Activated CD8-positive, alpha-beta memory T cell treated with anti-CD3 and anti-CD28 coated beads for 1 hour (primary cell): Measurements from ENCODE around the gene PTPRO.

Experiments
- DNase-seq, 2 donors: peaks; one replicate each; pipeline ENCODE4 v3.0.0-alpha.2; 2020; ENCODE audit warnings: low read depth in 1 of 2; ENCODE audit errors: extremely low read depth in 1 of 2

Gene PTPRO

DNA sequence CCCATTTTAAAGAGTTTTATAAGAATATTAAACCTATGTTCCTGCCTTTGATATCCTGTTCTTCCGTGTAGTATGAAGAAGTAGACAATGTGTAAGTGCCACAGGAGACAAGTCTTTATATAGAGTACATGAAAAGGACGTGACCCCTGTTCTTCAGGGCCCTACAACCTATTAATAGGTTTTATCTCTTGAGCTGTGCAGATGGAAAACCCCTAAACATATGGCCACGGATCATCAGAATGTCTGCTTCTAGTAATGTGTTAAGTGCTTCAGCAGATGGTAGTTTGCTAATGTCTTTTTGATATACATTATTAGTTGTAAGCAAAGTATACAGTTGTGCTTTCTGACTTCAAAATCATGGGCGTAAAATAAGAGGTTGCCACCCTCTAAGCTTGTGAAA, 228.5 kb downstream of the PTPRO start:
- DNase-seq = no peak

DNA sequence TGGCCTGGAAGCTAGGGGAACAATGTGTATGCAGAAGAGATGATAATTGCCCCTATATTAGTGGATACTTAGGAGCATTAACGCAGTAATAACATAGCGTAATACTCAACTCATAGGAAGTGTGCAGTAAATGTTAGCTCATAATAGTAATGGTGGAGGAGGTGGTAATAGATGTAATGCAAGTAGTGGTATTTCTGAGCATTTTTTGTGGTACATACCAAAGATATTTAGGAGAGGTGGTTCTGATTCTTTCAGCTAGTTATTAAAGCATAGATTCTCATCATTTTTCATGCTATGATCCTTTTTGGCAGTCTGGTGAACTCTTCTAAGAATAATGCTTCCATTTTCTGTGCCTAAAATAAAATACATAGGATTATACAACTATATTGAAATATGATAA, 233.1 kb downstream of the PTPRO start:
- no peak for DNase-seq

DNA sequence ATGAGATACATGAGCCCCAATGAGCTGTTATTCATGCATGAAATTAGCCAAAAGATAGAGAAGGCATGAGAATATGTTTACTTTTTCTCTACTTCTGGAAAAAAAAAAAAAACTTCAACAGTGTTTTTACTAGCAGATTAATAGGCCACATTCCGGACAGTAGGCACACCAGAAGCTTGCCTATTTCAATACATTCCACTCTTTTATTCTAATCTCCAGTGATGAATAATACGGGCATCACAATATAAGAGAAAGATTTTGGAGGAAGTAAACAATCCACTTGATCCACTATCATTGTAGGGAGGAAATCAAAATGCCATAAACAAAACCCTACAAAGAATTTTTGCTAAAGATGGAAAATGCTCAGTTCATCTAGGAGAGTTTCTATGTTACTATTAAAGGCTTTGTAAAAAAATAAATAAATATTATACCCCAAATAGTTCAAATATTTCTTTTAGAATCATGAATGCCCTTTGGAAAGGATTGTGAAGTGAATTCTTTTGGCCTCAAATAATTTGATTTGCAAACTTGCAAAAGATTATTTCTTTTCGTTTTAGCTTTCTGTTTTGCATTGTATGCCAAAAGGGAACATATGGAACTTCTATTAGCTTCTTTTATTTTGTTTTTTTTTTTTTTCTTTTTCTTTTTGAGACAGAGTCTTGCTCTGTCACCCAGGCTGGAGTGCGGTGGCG, 234.2 kb downstream of the PTPRO start:
- DNase-seq = no peak

DNA sequence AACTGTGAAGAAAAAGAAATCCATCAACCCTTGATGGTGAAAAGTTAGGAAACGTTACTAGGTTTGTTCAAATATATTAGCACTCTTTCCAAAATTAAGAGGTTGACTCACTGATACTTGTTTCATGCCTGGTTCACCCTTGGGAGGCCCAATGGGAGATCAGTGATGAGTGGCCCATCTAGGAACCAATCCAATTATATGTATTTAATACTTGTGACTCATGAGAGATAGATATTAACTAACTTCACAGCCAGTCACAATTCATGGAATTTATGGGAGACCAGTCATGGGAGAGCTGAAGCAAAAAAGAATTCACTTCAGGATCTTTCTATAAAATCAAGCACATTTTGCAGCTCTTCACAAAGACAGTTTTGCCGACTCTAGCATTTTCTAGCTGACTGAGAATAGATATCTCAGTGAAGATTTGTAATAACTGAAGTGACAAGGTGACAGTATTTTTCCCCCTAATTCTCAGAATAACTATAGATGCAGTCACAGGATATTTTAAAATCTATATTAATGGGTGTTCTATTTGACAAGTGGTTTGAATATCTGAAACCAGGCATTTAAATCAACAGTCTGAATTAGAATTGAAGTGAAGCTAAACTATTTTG, 236.7 kb downstream of the PTPRO start:
- DNase-seq = no peak

DNA sequence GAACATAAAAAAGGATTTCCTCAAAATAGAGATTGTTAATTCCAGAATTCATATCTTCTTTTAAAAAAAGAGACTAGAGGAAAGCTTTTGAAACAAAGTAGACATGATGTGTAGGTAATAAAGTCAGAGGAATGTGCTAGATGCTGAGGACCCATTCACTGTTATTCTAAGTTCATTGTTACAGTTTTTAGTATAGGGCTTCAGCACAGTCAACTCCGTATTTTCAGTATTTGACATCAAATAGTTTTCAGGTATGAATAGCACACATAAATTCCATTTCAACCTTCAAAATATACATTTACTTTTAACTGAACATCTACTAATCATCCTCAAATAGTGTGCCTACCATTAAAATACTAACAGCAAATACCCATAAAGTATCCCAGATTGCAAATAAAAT, 239.1 kb downstream of the PTPRO start:
- no peak for DNase-seq

DNA sequence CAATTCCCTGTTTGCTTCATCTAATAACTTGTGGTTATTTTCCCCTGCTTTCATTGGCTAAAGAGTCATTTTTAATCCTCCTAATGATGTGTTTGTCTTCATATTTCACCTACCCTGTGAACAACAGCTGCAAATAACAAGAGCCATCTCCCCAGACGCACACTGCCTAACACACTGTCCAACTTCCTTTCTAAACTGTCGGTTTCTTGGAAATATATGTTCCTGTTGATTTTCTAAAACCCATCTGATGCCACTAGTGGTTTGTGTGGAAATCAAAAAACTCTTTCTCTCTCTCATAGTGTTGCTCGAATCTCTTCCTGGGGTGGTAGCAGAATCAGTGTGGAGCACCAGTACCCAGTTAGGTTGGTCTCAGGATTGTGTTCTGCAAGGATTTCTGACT, 240.0 kb downstream of the PTPRO start:
- no peak for DNase-seq

DNA sequence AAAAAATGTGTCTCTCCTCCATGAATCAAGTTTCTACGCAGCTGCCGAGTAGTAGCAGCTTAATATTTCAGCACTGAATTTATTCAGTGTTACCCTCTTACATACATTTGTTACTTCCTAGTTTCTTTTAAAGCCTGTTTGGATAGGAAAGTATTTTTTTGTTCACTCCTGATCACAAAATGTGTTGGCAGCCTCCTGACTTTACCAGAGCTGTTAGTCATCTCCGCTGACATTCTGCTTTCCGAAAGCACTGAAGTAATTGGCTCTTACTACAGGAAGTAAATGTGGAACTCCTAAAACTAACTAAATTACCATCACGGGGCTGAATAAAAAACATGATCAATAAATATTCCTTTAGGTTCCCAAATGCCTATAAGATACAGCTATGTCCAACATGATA, 241.4 kb downstream of the PTPRO start:
- DNase-seq = no peak

DNA sequence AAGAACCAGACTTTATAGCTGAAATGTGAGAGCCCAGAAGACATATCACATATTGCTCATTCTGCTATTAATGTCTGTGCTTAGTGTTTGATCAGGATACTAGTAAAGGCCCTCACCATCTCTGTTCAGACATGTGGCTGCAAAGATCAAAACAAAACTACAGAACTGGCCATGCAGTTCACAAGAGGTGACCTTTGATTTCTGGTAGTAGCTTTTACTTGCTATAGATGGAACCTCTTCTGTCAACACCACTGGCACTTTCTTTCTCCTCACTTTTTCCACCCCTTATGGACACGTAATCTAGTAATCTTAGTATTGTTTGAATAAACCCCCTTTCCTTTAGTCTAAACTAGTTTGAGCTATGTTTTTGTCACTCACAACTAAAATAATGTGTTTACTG, 252.0 kb downstream of the PTPRO start:
- DNase-seq = no peak

DNA sequence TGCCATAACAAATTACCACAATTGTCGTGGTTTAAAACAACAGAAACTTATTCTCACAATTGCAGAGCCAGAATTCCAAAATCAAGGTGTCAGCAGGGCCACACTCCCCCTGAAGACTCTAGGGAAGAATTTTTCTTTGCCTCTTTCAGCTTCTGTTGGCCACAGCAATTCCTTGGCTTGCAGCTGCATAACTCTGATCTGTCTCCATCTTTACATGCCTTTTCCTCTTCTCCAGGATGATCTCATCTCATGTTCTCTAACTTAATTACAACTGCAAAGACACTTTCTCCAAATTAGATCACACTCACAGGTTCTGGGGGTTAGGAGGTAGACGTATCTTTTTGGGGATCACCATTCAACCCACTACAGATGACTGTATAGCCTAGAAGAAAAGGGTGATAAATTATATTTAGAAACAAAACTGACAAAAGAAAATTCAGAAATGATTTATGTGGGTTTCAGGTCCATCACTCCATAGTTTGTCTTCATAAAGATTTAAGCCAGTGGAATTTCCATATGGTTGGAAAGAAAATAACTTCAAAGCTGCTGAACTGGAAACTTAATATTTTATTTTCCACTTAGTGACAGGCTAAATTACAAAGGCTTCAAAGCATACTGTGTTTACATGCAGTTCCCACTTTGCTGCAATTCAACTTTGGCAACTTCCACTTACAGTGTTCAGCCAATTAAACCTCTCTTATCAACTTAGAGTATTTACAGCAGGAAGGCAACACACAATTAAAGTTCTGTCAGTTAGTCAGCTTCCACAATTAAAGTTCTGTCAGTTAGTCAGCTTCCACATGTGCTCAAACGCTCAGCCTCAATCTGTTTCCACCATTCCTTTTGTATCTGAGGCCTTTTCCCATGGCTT, 253.6 kb downstream of the PTPRO start:
- DNase-seq = no peak

DNA sequence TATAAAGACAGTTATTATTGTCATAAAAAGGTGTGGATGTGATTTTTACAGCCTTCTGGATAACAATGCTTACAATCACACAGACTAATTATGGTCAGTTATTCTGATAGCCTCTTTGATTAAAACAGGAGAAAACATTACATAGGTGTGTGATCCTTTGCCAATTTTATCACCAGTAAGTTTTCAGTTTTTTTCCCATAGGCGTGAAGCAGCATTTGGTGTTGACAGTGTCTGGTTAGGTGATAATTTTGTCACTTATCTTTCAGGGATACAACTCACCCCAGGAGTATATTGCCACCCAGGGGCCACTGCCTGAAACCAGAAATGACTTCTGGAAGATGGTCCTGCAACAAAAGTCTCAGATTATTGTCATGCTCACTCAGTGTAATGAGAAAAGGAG, 258.1 kb downstream of the PTPRO start:
- no peak for DNase-seq

DNA sequence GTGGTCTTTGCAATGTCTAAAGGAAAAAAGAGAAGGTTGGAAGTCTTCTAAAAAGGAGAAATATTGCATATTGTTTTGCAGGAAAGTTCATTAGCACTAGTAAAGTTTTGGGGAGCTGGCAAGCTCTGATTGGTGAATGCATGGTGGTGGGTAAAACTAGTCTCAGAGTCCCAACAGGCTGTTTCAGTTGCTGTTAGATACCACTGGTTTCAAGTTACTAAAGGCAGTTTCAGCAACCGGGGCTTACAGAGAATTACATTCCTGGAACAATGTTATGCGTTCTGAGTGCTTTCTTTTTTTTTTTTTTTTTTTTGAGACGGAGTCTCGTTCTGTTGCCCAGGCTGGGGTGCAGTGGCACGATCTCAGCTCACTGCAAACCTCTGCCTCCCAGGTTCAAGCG, 258.7 kb downstream of the PTPRO start:
- no peak for DNase-seq

DNA sequence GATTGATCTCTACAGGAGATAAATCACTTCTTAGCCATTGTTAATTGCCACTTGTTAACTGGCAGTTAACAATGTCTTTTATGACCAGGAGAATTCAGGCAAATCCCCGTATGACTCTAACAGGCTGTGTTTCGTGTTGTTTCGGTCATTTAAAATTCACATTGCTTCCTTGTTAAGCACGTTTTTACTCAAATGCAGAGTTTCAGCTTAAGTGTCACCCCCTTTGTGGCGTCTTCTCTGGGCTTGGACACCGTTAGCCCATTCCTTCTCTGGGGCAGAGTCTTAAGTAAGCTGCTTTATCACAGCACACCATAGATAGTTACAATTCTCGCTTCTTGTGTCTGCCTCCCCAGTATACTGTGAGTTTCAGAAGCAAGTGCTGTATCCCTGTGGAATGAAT, 261.5 kb downstream of the PTPRO start:
- no peak for DNase-seq

DNA sequence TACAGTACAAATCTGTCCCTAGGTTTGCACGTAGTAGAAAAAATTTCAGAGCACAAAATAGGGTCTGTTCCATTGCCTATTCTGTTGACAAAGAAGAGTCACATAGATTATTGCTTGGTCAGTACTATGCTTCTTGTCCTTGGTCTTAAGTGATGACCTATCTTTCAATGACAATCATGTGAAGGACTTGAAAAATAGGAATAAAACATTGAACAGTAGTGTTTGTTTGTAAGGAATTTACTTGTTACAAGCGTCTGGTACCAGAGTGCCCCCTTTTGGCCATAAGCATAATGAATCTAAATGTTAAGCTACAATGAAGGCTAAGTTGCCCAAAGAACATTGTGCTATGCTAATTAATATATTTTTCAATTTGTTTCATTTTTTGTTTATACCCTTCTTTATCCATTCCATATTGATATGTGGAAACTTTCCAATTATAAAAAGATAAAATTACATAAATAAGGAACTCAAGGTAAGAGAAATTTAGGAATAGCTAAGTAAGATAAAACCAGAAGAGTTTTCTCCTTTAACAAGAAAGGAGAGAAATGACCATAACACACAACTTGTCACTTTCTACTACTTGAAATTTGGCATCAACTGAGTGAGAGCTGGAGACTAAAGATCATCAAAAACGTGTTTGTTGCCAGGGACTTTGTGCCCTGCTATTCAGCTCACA, 262.2 kb downstream of the PTPRO start:
- no peak for DNase-seq

DNA sequence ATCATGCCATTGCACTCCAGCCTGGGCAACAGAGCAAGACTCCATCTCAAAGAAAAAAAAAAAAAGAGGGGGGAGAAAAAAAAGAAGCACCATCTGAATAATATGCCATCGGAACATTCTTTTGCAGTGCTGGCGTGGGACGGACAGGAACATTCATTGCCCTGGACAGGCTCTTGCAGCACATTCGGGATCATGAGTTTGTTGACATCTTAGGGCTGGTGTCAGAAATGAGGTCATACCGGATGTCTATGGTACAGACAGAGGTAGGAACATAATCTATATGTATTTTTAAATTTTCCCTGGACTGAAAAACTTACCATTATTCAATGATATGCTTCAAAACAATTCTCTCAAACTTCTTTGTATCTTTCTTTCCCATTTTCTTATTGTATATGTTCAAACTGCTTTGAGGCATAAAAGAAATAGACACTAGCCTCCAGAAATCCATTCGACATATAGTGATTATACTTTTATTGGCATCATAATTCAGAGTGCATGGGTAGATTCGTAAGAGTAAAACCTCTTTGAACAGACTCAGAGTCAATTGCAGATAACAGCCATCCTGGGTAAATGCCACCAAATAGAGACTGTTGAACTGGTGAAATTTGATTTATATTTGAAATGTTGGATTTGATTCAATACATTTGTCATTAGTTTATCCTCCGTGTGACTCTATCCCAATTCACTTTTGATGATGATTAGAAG, 267.2 kb downstream of the PTPRO start:
- no peak for DNase-seq

DNA sequence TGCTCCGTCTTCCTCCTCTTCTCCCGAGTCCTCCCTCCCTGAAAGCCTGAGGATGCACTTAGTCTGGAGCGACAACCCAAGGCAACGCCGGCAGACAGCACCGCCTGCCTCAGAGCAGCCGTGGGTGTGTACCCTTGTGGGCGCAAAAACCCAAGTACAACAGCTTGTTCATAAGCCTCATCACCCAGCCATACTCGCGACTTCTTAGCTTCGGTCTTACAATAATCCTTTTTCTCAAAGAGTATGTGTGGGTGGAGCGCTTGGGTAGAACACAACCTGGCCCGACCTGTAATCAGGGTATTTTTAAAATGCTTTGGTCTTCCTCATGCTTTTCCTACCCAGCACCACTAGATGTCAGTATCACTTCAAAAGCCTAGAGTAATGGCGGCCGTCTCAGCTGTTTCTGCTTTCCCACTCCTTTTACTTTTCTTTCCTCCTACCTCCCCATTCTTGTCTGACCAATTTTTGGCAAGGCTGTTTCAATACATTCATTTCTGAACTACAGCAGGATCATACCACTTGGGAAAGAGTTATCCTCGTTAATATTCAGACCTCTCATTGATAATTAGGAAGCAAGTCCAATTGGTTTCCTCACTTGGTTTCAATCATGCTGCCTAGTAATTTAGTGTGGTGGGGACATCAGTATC, 268.0 kb downstream of the PTPRO start:
- no peak for DNase-seq

DNA sequence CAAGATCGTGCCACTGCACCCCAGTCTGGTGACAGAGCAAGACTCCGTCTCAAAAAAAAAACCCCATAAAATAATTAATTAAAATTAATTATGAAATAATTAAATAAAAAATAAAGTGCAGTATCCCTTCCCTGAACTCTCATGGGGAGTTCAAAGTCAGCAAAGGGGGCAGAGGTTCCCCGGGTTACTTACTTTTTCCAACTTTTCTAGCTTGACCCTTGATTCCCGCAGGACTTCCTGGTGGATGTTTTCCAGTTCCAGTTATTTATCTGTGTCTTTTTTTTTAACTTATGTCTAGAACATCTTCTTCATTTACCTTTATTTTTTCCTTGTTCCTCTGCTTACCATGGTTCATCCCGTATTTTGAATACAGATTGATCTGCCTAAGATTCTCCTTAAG, 269.5 kb downstream of the PTPRO start:
- no peak for DNase-seq

DNA sequence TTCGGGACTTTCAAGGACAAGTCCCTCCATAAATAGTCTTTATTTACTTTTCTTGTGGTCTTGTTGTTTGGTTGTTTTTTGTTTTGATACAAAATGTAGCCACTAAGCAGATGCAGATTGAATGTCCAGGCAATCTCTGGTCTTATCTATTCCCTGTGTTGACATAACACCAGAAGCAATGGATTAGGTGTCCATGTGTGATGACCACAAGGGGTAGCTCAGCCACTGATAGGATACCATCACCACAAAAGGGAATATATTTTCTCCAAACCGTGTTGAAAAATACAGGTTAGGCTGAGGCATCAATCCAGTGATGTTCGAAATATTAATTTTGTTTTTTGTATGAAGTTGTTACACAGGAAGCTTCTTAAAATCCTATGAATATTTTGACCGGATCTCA, 270.6 kb downstream of the PTPRO start:
- no peak for DNase-seq

DNA sequence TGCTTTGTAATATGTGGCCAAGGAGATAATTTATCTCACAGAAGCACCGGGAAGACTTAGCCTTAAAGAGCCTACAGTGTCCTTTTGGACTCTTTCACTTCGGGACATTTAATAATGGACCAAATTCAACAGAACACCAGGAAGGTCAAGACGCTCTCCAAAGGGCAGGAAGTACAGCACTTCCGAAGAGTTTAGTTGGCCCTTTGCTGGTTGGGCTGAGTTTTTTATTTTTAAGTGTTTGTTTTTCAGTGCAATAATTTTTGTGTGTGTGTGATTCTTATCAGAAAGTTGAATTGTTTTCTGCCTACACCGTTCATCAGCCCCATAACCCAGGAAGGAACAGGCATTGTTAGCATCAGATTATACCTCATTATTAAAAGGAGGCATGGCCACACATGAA, 273.9 kb downstream of the PTPRO start:
- no peak for DNase-seq

DNA sequence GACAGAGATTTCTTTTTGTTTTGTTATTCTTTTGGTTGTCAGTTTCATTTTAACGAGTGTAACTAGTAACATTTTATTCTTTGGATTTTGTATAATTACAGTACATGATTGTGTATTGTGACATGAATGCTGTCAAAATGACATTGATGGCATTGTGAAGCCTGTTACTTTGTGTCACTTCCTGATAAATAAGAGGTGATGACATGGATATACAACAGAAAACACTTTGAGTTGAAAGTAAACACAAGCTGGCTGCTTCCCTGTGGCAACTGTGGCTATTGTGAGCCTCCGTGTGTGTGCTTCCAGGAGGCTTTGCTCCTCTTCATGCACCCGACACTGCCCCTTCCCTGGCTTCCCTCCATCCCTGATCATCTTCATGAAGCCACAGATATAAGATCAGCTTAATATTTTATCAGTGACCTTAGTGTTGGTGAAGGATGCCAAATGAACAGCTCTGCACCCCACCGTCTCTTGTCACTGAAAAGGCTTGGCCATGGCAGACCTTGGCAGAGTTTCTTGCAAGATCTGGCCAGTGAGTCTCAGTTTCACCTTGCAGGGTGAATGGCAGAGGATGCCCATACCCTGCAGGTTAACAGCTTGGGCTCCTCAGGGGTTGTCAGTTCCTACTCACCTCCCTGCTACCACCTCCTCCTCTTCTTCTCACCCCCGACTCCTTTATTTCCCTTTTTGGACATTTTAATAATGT, 275.0 kb downstream of the PTPRO start:
- no peak for DNase-seq
